Measurements from ENCODE around the gene EXD3. TPM values are rescaled to one million over a fixed set of nuclear protein-coding genes. Genes with fewer than 3 reads are reported as not detected.

The EXD3 gene
- total and polyA plus RNA-seq, 9 of the 15 experiments (the other 6 are each of a cell fraction or from before 2014, with no cell fraction given): 0.29 to 12.5 (median 3.9) TPM

- TF ChIP-seq, protein P1, sequence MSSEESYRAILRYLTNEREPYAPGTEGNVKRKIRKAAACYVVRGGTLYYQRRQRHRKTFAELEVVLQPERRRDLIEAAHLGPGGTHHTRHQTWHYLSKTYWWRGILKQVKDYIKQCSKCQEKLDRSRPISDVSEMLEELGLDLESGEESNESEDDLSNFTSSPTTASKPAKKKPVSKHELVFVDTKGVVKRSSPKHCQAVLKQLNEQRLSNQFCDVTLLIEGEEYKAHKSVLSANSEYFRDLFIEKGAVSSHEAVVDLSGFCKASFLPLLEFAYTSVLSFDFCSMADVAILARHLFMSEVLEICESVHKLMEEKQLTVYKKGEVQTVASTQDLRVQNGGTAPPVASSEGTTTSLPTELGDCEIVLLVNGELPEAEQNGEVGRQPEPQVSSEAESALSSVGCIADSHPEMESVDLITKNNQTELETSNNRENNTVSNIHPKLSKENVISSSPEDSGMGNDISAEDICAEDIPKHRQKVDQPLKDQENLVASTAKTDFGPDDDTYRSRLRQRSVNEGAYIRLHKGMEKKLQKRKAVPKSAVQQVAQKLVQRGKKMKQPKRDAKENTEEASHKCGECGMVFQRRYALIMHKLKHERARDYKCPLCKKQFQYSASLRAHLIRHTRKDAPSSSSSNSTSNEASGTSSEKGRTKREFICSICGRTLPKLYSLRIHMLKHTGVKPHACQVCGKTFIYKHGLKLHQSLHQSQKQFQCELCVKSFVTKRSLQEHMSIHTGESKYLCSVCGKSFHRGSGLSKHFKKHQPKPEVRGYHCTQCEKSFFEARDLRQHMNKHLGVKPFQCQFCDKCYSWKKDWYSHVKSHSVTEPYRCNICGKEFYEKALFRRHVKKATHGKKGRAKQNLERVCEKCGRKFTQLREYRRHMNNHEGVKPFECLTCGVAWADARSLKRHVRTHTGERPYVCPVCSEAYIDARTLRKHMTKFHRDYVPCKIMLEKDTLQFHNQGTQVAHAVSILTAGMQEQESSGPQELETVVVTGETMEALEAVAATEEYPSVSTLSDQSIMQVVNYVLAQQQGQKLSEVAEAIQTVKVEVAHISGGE (CRISPR knock-in tag; IDR thresholded peaks at IDR 0.05): peak in 1 of 3 experiments; percentile 37; a peak in 1 of 6 replicates
- TF ChIP-seq GABPA (tag; conservative IDR thresholded peaks at IDR 0.05; ENCODE audit: low read depth): peak; percentile 38; the same call in 1 of the 2 replicates
- peak; percentile 58 for TF ChIP-seq FUS (optimal IDR thresholded peaks at IDR 0.05; ENCODE audit: low read depth, low read length)
- TF ChIP-seq MAZ (CRISPR knock-in tag; conservative IDR thresholded peaks at IDR 0.05 in 1 of 2, IDR thresholded peaks at IDR 0.05 in 1 of 2): peak in 1 of 2 experiments; percentile 75; a peak in 2 of 4 replicates
- TF ChIP-seq HNRNPUL1 (IDR thresholded peaks at IDR 0.05; ENCODE audit: low read length): no peak
- TF ChIP-seq, protein P2, sequence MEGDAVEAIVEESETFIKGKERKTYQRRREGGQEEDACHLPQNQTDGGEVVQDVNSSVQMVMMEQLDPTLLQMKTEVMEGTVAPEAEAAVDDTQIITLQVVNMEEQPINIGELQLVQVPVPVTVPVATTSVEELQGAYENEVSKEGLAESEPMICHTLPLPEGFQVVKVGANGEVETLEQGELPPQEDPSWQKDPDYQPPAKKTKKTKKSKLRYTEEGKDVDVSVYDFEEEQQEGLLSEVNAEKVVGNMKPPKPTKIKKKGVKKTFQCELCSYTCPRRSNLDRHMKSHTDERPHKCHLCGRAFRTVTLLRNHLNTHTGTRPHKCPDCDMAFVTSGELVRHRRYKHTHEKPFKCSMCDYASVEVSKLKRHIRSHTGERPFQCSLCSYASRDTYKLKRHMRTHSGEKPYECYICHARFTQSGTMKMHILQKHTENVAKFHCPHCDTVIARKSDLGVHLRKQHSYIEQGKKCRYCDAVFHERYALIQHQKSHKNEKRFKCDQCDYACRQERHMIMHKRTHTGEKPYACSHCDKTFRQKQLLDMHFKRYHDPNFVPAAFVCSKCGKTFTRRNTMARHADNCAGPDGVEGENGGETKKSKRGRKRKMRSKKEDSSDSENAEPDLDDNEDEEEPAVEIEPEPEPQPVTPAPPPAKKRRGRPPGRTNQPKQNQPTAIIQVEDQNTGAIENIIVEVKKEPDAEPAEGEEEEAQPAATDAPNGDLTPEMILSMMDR (IDR thresholded peaks at IDR 0.05 in 2 of 3, conservative IDR thresholded peaks at IDR 0.05 in 1 of 3; ENCODE audit: insufficient read depth in 2 of 3, low read depth in 1 of 3, low read length in 3 of 3): peak in 2 of 3 experiments; percentile 68 to 85; a peak in 5 of 6 replicates
- peak; percentile 29 for TF ChIP-seq TAF1 (IDR thresholded peaks at IDR 0.05; ENCODE audit: control insufficient read depth, extremely low read depth, insufficient read depth, low read length, severe bottlenecking)
- TF ChIP-seq PYGO2 (tag; IDR thresholded peaks at IDR 0.05): no peak
- peak; percentile 89; the same call in 1 of the 2 replicates for TF ChIP-seq ERF (CRISPR knock-in tag; IDR thresholded peaks at IDR 0.05)
- peak; percentile 47; the same call in 1 of the 2 replicates for TF ChIP-seq ETS1 (conservative IDR thresholded peaks at IDR 0.05; ENCODE audit: control insufficient read depth, low read depth, low read length)
Measured at GRCh38 chr9:137295238-137295811, 127.6 kb downstream of the EXD3 start (continued).
